ENCODE measurements around the gene TH. TPM values are rescaled to one million over a fixed set of nuclear protein-coding genes. Genes with fewer than 3 reads are reported as not detected.
"Not testable (repeated sequence)": the region's sequence is repeated elsewhere in the genome, so short reads cannot be mapped to it uniquely, and the experiment has no call there.

The TH gene
- total RNA-seq, 4 donors from 2014 or later: 0.34 to 1.0 TPM; not detected in 2

GRCh38 chr11:2128511-2129307 is 42.9 kb downstream of the TH start:
- no peaks in the 10 kb centered on the region for H3K36me3 ChIP-seq
- no peaks in the 10 kb centered on the region for H3K4me1 ChIP-seq
- no peak overlapping the region for H3K4me3 ChIP-seq
- no peaks in the 10 kb centered on the region for H3K9me3 ChIP-seq
- H3K27ac ChIP-seq: no peak overlapping the region
- peaks cover 70% of the 10 kb centered on the region for H3K27me3 ChIP-seq
- no peak for TF ChIP-seq EP300 (IDR thresholded peaks at IDR 0.05)
- TF ChIP-seq CTCF (IDR thresholded peaks at IDR 0.05): no peak
- TF ChIP-seq POLR2AphosphoS5 (IDR thresholded peaks at IDR 0.05): no peak
- no peak for DNase-seq (ENCODE audit: low spot score in 2 of 2)
- 82% methylated on average over 11 of the region's 12 CpGs for WGBS

- no peak for DNase-seq (ENCODE audit: low spot score in 2 of 2)
- H3K9me3 ChIP-seq: no peaks in the 10 kb centered on the region
- H3K4me3 ChIP-seq: no peak overlapping the region
- H3K27ac ChIP-seq: no peak overlapping the region
- 77% methylated on average over 4 of the region's 7 CpGs for WGBS
- no peaks in the 10 kb centered on the region for H3K36me3 ChIP-seq
- H3K27me3 ChIP-seq: peaks cover 69% of the 10 kb centered on the region
- H3K4me1 ChIP-seq: no peaks in the 10 kb centered on the region
- no peak for TF ChIP-seq CTCF (IDR thresholded peaks at IDR 0.05)
- TF ChIP-seq POLR2AphosphoS5 (IDR thresholded peaks at IDR 0.05): no peak
- TF ChIP-seq EP300 (IDR thresholded peaks at IDR 0.05): no peak
- TF ChIP-seq POLR2A (IDR thresholded peaks at IDR 0.05): no peak
These were observed 43.5 kb downstream of the TH start for GRCh38 chr11:2128130-2128510.

GRCh38 chr11:2127482-2128129 is 44.0 kb downstream of the TH start:
- Histone ChIP-seq H3K27me3 (peaks cover 68% of the 10 kb centered on the region), H3K4me1 (no peaks in the 10 kb centered on the region)

GRCh38 chr11:2126520-2127085 is 45.0 kb downstream of the TH start:
- no peaks in the 10 kb centered on the region for H3K36me3 ChIP-seq
- TF ChIP-seq EP300 (IDR thresholded peaks at IDR 0.05): no peak
- no peak for TF ChIP-seq POLR2A (IDR thresholded peaks at IDR 0.05)
- no peak for TF ChIP-seq POLR2AphosphoS5 (IDR thresholded peaks at IDR 0.05)
- TF ChIP-seq CTCF (IDR thresholded peaks at IDR 0.05): no peak
- no peak overlapping the region for H3K4me3 ChIP-seq
- WGBS: 90% methylated on average over 2 of the region's 2 CpGs
- H3K27me3 ChIP-seq: peaks cover 68% of the 10 kb centered on the region
- H3K27ac ChIP-seq: no peak overlapping the region
- H3K4me1 ChIP-seq: no peaks in the 10 kb centered on the region
- DNase-seq (ENCODE audit: low spot score in 2 of 2): no peak
- H3K9me3 ChIP-seq: no peaks in the 10 kb centered on the region

More at GRCh38 chr11:2127482-2128129, 44.0 kb downstream of the TH start:
- no peak overlapping the region for H3K27ac ChIP-seq
- no peaks in the 10 kb centered on the region for H3K9me3 ChIP-seq
- no peak overlapping the region for H3K4me3 ChIP-seq
- WGBS: 75% methylated on average over 7 of the region's 8 CpGs
- H3K36me3 ChIP-seq: no peaks in the 10 kb centered on the region
- no peak for DNase-seq (ENCODE audit: low spot score in 2 of 2)
- TF ChIP-seq POLR2A (IDR thresholded peaks at IDR 0.05) (no peak), CTCF (IDR thresholded peaks at IDR 0.05) (no peak), EP300 (IDR thresholded peaks at IDR 0.05) (no peak), POLR2AphosphoS5 (IDR thresholded peaks at IDR 0.05) (no peak)

- peaks cover 69% of the 10 kb centered on the region for H3K27me3 ChIP-seq
- 87% methylated on average over 10 of the region's 10 CpGs for WGBS
- not testable (repeated sequence) for DNase-seq (ENCODE audit: low spot score in 2 of 2); H3K4me3 ChIP-seq; H3K27ac ChIP-seq; H3K4me1 ChIP-seq; H3K9me3 ChIP-seq; H3K36me3 ChIP-seq
These were observed 46.7 kb downstream of the TH start for GRCh38 chr11:2124736-2125484.

All from suprapubic skin (tissue), 4 donors.